Measurements from ENCODE around the gene USP47. TPM values are rescaled to one million over a fixed set of nuclear protein-coding genes. Genes with fewer than 3 reads are reported as not detected.

USP47 gene
- total RNA-seq, 4 donors from 2014 or later: 72.7 to 125 (median 86.6) TPM

DNA sequence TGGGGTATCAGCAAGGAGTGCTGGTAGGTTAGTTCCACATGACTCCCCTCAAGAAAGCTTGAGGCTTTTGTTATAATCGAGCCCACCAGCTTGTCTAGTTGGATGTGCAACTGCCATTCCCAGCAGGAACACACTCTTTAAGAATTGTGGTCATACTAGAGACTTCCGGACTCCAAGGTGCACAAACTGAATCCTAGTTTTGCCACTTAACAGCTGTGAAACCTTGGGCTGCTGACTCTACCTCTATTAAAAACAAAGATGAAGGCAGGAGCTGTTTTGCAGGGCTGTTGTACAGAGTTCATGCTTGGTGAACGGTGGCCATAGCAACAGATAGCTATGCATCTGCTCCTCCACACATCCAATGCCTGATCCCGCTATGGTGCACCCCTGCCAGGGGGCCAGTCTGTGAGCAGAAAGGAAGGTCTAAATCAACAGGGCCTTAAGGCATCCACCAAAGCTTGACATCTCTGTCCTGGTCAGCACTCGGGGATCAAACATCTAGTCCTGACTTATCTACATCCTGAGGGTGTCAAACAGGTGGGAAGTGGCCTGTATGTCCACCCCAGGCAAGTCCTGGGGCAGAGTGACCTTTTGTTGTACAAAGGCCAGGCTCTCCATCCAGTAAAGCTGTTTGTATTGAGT lies 130.3 kb downstream of the USP47 start:
- TF ChIP-seq, protein P1, sequence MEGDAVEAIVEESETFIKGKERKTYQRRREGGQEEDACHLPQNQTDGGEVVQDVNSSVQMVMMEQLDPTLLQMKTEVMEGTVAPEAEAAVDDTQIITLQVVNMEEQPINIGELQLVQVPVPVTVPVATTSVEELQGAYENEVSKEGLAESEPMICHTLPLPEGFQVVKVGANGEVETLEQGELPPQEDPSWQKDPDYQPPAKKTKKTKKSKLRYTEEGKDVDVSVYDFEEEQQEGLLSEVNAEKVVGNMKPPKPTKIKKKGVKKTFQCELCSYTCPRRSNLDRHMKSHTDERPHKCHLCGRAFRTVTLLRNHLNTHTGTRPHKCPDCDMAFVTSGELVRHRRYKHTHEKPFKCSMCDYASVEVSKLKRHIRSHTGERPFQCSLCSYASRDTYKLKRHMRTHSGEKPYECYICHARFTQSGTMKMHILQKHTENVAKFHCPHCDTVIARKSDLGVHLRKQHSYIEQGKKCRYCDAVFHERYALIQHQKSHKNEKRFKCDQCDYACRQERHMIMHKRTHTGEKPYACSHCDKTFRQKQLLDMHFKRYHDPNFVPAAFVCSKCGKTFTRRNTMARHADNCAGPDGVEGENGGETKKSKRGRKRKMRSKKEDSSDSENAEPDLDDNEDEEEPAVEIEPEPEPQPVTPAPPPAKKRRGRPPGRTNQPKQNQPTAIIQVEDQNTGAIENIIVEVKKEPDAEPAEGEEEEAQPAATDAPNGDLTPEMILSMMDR (IDR thresholded peaks at IDR 0.05; ENCODE audit: low read depth): no peak

DNA sequence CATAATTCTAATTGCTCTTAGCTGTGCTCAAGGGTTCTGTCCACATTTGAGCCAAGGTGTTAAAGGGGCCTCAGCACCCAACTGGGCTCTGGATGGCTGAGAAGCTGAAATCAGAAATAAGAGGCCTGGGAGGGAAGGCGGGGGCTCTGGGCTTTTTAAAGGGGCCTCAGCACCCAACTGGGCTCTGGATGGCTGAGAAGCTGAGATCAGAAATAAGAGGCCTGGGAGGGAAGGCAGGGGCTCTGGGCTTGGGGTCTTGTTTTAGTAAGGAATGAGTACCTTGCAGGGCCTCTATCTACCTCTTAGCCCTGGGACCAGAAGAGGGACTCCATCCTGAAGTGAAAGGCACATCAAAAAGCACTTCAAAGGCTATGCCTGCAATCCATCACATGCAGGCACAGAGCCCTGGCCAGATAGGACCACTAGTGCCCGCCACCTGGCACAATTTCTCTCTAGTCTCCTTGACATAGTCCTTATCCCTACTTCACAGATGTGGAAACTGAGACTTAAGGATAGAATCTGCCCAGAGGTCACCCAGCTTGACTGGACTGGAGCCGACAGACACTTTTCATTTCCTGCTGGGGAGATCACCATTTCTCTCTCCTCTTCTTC lies 131.1 kb downstream of the USP47 start:
- TF ChIP-seq, protein P1 (IDR thresholded peaks at IDR 0.05; ENCODE audit: low read depth): no peak

DNA sequence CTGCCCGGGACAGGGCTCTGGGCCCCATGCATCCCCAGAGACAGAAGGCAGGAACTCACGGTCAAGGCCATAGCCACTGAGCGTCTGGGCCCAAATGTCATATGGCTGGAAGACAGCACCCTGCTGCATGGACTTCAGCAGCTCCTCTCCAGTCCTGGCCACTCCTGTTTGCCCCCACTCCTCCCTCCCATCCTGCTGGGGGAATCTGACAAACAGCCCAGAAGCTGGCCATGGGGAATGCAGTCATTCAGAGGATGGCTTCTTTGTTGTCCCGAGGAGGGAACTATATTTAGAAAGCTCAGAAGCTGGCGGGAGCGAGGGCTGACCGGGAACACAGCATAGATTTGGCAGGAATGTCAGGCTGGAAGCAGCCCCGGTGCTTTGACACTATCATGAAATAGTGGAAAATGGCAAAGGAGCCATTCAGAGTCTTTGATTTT lies 131.6 kb downstream of the USP47 start:
- TF ChIP-seq, protein P1 (IDR thresholded peaks at IDR 0.05; ENCODE audit: low read depth): no peak

DNA sequence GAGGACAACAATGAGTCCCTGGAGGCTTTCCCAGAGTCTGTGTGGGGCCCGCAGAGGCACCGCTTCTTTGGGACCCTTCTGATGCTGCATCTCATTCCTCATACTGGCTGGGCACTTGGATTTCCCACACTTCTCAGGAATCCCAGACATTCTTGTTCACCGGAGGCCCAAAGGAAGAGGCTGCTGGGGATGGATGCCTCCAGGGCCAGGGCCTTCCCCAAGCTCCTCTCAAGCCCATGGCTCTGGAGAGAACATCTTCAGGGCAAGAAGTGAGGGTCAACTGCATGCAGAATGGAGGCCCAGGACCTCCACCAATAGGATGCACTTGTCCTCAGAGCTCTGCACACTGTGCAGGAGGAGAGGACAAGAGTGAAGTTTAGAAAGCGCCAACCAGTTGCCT lies 132.1 kb downstream of the USP47 start:
- TF ChIP-seq, protein P1 (IDR thresholded peaks at IDR 0.05; ENCODE audit: low read depth): no peak

DNA sequence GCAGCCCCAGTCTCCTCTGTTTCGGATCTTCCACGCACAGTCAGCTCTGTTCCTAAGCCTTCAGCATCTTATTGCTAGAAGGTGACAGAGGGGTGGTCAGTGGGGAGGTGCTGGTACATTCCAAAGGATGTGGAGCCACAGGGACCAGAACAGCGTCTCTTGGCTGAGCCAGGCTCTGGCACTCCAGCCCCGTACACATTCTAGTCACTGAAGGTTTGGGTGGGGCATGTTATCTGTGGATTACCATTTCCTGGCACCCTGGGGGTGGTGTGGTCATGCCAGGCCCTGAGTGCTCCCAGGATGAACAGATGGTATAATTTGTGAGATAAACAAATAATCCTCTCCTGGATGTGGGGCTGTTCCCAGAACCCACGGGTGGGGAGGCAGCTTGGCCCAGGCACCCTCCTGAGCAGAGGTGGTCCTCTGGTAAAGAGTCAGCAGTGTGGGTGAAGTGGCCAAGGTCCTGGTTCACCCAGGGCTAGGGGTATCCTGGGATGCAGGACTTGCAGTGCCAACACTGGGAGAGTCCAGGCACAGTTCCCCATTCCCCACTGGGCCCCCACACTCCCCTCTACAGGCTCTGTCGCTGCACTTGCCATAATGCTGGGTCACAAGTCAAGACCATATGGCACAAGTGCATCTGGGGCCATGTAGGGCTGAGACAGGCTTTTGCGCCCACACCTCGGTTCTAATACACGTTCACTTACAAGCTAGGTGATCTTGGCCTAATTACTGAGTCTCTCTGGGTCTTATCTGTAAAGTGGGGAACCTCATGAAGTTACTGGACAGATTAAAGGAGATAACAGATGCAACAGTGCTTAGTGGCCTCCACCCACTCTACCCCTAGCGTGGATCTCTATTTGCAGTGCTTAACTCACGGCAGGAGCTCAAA lies 133.7 kb downstream of the USP47 start:
- TF ChIP-seq, protein P1 (IDR thresholded peaks at IDR 0.05; ENCODE audit: low read depth): no peak

DNA sequence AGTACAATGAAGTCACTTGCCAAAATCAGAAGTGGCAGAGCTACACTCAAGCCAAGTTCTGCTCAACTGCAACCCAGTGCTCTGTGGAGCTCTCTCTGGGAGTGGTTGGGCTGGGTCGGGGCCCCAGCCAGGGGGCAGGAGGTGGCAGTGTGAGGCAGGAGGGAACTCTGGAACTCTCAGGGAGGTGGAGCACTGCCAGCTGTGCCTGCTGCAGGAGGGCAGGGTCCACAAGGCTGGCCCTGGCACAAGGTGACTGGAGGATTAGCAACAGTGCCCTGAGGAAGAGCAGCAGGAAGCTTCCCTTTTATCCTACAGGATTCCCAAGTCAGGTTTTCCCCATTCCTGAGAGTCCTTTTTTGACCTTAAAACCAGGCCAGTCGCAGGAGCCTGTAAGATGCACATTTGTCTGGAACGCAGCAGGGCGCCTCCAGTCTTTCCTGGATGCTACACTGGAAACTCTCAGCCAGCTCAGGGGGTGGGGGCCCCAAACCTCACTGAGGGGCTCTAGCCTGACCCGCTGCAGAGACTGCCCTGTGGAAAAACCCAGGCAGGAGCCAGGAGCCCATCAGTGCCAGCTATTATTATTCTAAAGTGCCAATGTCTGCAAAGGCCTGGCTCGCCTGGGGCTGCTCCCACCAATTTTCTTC lies 134.8 kb downstream of the USP47 start:
- TF ChIP-seq, protein P1 (IDR thresholded peaks at IDR 0.05; ENCODE audit: low read depth): no peak

Measured in subcutaneous adipose tissue (tissue), 4 donors.